Neural cell (in vitro differentiated cells): ENCODE data around the gene FBXO34. TPM values are rescaled to one million over a fixed set of nuclear protein-coding genes. Genes with fewer than 3 reads are reported as not detected.

Source experiments
- H2AFZ ChIP-seq: fragments of 200-600, 300-800 bp; sonication (generic), shearing (Covaris generic); 2 replicates; pipeline ENCODE4 v1.6.0; 2014; ENCODE audit warnings: low read depth, mild to moderate bottlenecking, antibody characterized with exemption, low read length, moderate library complexity
- H3F3A ChIP-seq: fragments of 200-600 bp; shearing (Covaris generic); 2 replicates; pipeline ENCODE4 v1.6.1; 2016; ENCODE audit warnings: mild to moderate bottlenecking, moderate library complexity, mixed read lengths, antibody characterized with exemption, low read length; ENCODE audit not compliant: insufficient read depth, poor library complexity, severe bottlenecking
- H3K27ac ChIP-seq: fragments of 200-600, 300-800 bp; sonication (generic), shearing (Covaris generic); 2 replicates; pipeline ENCODE4 v1.5.1; 2014; ENCODE audit warnings: mild to moderate bottlenecking, low read length, moderate library complexity
- H3K27me3 ChIP-seq: fragments of 300-800, 200-600 bp; sonication (generic), shearing (Covaris generic); 2 replicates; pipeline ENCODE4 v1.6.0; 2014; ENCODE audit warnings: mild to moderate bottlenecking, low read depth, low read length, moderate library complexity; ENCODE audit not compliant: insufficient read depth
- H3K36me3 ChIP-seq: fragments of 300-800, 200-600 bp; sonication (generic), shearing (Covaris generic); 2 replicates; pipeline ENCODE4 v1.5.1; 2014; ENCODE audit warnings: mild to moderate bottlenecking, antibody characterized with exemption, low read length, moderate library complexity; ENCODE audit not compliant: insufficient read depth
- H3K4me2 ChIP-seq: fragments of 300-800, 200-600 bp; sonication (generic), shearing (Covaris generic); 2 replicates; pipeline ENCODE4 v1.6.0; 2014; ENCODE audit warnings: mild to moderate bottlenecking, low read length
- H3K4me3 ChIP-seq: fragments of 300-800, 200-600 bp; sonication (generic), shearing (Covaris generic); 2 replicates; pipeline ENCODE4 v1.5.1; 2014; ENCODE audit warnings: mild to moderate bottlenecking, low read length, moderate library complexity
- H3K79me2 ChIP-seq: fragments of 200-600 bp; shearing (Covaris generic); replicated peaks from 2 replicates; pipeline ENCODE4 v1.6.0; 2014; ENCODE audit warnings: mild to moderate bottlenecking, low read length, moderate library complexity; ENCODE audit not compliant: insufficient read depth
- H3K9ac ChIP-seq: fragments of 300-800, 200-600 bp; sonication (generic), shearing (Covaris generic); 2 replicates; pipeline ENCODE4 v1.6.1; 2016; ENCODE audit warnings: mild to moderate bottlenecking, low read length, mixed read lengths
- H3K9me2 ChIP-seq: fragments of 200-600 bp; shearing (Covaris generic); 2 replicates; pipeline ENCODE4 v1.6.1; 2016; ENCODE audit warnings: mild to moderate bottlenecking, low read length, mixed read lengths; ENCODE audit not compliant: insufficient read depth
- H3K9me3 ChIP-seq: fragments of 200-600, 300-800 bp; sonication (generic), shearing (Covaris generic); 2 replicates; pipeline ENCODE4 v1.6.1; 2016; ENCODE audit warnings: mild to moderate bottlenecking, mixed run types, low read length, moderate library complexity, mixed read lengths
- H4K20me1 ChIP-seq: fragments of 200-600 bp; shearing (Covaris generic); 2 replicates; pipeline ENCODE4 v1.6.1; 2016; ENCODE audit warnings: mild to moderate bottlenecking, mixed run types; ENCODE audit not compliant: insufficient read depth
- EP300 ChIP-seq: fragments of 450-650 bp; conservative IDR thresholded peaks from 2 replicates; pipeline ENCODE4 v1.6.1; 2014; ENCODE audit warnings: antibody characterized with exemption, mild to moderate bottlenecking, moderate library complexity; ENCODE audit not compliant: poor library complexity, severe bottlenecking
- EZH2 ChIP-seq: fragments of 200-600, 300-800 bp; shearing (Covaris generic), sonication (generic); IDR thresholded peaks from 2 replicates; pipeline ENCODE4 v1.6.1; 2014; ENCODE audit warnings: antibody characterized with exemption, low read length, borderline replicate concordance, mild to moderate bottlenecking; ENCODE audit not compliant: insufficient read depth, poor library complexity, severe bottlenecking
- MXI1 ChIP-seq: fragments of 450-650 bp; conservative IDR thresholded peaks from 2 replicates; pipeline ENCODE4 v1.6.1; 2014; ENCODE audit warnings: antibody characterized with exemption, mild to moderate bottlenecking; ENCODE audit not compliant: poor library complexity, severe bottlenecking
- POLR2AphosphoS5 ChIP-seq: IDR thresholded peaks from 2 replicates; pipeline ENCODE4 v1.6.1; 2012
- RAD21 ChIP-seq: fragments of 450-650 bp; conservative IDR thresholded peaks from 2 replicates; pipeline ENCODE4 v1.6.1; 2014; ENCODE audit warnings: antibody characterized with exemption, mild to moderate bottlenecking, moderate library complexity
- SMC3 ChIP-seq: fragments of 450-650 bp; conservative IDR thresholded peaks from 2 replicates; pipeline ENCODE4 v1.6.1; 2014; ENCODE audit warnings: antibody characterized with exemption, mild to moderate bottlenecking, moderate library complexity; ENCODE audit not compliant: poor library complexity
- TAF1 ChIP-seq: IDR thresholded peaks from 2 replicates; pipeline ENCODE4 v1.6.1; 2012; ENCODE audit warnings: low read depth
- polyA plus RNA-seq: library from polyadenylated mRNA; depleted of rRNA; stranded (reverse); fragments of >200 nt; gene quantifications from 2 replicates; pipeline ENCODE4 v1.2.3, GENCODE V29; 2014
- TF ChIP-seq, protein P1 (sequence below): IDR thresholded peaks from 2 replicates; pipeline ENCODE4 v1.6.1; 2012; ENCODE audit warnings: borderline replicate concordance
- TF ChIP-seq, protein P2 (sequence below): fragments of 450-650 bp; IDR thresholded peaks from 2 replicates; pipeline ENCODE4 v1.5.1; 2014; ENCODE audit warnings: antibody characterized with exemption, mild to moderate bottlenecking, moderate library complexity; ENCODE audit not compliant: poor library complexity, severe bottlenecking

FBXO34 gene
- polyA plus RNA-seq, 1 donor from 2014 or later: 34.2 TPM

DNA sequence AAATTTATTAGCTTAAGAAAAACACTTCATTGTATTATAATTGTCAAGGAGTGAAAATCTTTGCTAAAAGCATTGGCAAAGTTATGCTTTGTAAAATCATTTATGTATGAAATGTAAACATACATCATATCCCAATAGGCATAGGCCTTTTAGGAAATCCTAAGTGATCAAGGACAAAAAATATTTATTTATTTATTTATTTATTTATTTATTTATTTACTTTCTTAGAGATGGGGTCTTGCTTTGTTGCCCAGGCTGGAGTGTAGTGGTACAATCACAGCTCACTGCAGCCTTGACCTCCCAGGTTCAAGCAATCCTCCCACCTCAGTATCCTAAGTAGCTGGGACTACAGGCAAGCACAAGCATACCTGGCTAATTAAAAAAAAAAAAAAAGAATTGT is 47.9 kb upstream of the FBXO34 start:
- no peaks in the 10 kb centered on the region for H4K20me1 ChIP-seq
- no peak overlapping the region for H3K4me2 ChIP-seq
- no peak overlapping the region for H3K9ac ChIP-seq
- no peak overlapping the region for H3K27ac ChIP-seq
- no peak overlapping the region for H3K4me3 ChIP-seq
- H3K27me3 ChIP-seq: no peaks in the 10 kb centered on the region
- no peaks in the 10 kb centered on the region for H3F3A ChIP-seq
- H3K9me2 ChIP-seq: no peaks in the 10 kb centered on the region
- no peak for TF ChIP-seq EP300
- TF ChIP-seq, protein P1, sequence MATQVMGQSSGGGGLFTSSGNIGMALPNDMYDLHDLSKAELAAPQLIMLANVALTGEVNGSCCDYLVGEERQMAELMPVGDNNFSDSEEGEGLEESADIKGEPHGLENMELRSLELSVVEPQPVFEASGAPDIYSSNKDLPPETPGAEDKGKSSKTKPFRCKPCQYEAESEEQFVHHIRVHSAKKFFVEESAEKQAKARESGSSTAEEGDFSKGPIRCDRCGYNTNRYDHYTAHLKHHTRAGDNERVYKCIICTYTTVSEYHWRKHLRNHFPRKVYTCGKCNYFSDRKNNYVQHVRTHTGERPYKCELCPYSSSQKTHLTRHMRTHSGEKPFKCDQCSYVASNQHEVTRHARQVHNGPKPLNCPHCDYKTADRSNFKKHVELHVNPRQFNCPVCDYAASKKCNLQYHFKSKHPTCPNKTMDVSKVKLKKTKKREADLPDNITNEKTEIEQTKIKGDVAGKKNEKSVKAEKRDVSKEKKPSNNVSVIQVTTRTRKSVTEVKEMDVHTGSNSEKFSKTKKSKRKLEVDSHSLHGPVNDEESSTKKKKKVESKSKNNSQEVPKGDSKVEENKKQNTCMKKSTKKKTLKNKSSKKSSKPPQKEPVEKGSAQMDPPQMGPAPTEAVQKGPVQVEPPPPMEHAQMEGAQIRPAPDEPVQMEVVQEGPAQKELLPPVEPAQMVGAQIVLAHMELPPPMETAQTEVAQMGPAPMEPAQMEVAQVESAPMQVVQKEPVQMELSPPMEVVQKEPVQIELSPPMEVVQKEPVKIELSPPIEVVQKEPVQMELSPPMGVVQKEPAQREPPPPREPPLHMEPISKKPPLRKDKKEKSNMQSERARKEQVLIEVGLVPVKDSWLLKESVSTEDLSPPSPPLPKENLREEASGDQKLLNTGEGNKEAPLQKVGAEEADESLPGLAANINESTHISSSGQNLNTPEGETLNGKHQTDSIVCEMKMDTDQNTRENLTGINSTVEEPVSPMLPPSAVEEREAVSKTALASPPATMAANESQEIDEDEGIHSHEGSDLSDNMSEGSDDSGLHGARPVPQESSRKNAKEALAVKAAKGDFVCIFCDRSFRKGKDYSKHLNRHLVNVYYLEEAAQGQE: no peak
- no peak for TF ChIP-seq MXI1
- no peak for TF ChIP-seq EZH2
- no peaks in the 10 kb centered on the region for H3K79me2 ChIP-seq
- H2AFZ ChIP-seq: no peak overlapping the region
- H3K9me3 ChIP-seq: no peaks in the 10 kb centered on the region
- no peaks in the 10 kb centered on the region for H3K36me3 ChIP-seq

DNA sequence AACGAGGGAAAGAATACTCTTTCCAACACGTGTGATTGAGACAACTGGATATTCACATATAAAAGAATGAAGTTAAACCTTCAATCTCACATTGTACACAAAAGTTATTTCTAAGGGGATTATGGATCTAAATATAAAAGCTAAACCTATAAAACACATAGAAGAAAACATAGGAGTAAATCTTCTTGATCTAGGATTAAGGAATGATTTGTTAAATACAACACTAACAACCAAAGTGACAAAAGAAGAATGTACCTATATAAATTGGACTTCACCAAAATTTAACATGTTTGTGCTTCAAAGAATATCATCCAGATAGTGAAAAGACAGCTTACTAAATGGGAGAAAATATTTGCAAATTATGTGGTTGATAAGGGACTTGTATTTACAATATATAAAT is 43.0 kb upstream of the FBXO34 start:
- Histone ChIP-seq H3K9ac (no peak overlapping the region), H4K20me1 (no peaks in the 10 kb centered on the region), H3K4me3 (no peak overlapping the region), H3K79me2 (no peaks in the 10 kb centered on the region), H3K9me3 (no peaks in the 10 kb centered on the region), H3K9me2 (no peaks in the 10 kb centered on the region), H3K27me3 (no peaks in the 10 kb centered on the region), H3K36me3 (no peaks in the 10 kb centered on the region), H3K27ac (no peak overlapping the region), H3K4me2 (no peak overlapping the region), H2AFZ (no peak overlapping the region), H3F3A (no peaks in the 10 kb centered on the region)
- TF ChIP-seq, protein P1: no peak
- TF ChIP-seq SMC3: no peak
- TF ChIP-seq RAD21: no peak
- TF ChIP-seq TAF1: no peak
- TF ChIP-seq EP300: no peak
- TF ChIP-seq POLR2AphosphoS5: no peak
- TF ChIP-seq, protein P2, sequence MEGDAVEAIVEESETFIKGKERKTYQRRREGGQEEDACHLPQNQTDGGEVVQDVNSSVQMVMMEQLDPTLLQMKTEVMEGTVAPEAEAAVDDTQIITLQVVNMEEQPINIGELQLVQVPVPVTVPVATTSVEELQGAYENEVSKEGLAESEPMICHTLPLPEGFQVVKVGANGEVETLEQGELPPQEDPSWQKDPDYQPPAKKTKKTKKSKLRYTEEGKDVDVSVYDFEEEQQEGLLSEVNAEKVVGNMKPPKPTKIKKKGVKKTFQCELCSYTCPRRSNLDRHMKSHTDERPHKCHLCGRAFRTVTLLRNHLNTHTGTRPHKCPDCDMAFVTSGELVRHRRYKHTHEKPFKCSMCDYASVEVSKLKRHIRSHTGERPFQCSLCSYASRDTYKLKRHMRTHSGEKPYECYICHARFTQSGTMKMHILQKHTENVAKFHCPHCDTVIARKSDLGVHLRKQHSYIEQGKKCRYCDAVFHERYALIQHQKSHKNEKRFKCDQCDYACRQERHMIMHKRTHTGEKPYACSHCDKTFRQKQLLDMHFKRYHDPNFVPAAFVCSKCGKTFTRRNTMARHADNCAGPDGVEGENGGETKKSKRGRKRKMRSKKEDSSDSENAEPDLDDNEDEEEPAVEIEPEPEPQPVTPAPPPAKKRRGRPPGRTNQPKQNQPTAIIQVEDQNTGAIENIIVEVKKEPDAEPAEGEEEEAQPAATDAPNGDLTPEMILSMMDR: no peak
- no peak for TF ChIP-seq MXI1
- no peak for TF ChIP-seq EZH2
